GM19438 (cell line): Measurements from ENCODE around the gene MACROH2A2.

ENCODE experiments used
- ATAC-seq: cut with Tn5 transposase; IDR thresholded peaks from one replicate; pipeline ENCODE4 v1.9.1; 2021; ENCODE audit warnings: low read depth; ENCODE audit not compliant: unreplicated experiment

The MACROH2A2 gene

GRCh38 chr10:70124918-70125317 lies 72.3 kb downstream of the MACROH2A2 start:
- no peak for ATAC-seq

- no peak for ATAC-seq
Observed at GRCh38 chr10:70125918-70126552, 73.4 kb downstream of the MACROH2A2 start.

DNA sequence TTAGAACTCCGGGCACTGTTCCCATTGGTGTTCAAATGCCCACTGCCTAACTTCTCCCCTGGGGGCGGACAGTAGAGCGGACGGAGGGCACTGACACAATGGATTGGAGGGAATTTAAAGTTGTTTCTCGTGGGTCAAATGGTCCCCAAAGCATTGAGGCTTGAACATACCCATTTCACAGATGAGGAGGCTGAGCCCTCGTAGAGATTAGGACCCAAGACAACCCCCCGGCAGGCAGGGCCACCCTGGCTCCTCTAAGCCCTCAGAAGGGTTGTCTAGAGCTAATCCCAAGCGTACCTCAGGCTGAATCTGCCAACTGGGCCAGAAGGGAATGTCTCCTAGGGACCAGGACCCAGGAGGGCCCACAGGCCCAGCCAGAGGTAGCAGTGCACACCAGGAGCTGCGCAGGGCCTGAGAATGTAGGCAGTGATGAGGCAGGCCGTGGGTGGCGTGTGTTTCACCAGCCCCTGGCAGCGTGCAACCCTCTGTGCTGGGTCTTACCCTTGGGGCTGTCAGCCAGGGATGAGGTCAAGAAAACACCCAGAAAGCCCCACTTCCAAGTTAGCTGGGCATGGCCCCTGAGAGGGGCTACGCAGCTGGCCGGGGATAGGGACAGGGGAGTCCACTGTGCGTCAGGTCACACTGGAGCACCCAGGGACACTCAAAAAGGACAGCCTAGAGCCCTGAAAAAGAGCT lies 74.2 kb downstream of the MACROH2A2 start:
- ATAC-seq = no peak

DNA sequence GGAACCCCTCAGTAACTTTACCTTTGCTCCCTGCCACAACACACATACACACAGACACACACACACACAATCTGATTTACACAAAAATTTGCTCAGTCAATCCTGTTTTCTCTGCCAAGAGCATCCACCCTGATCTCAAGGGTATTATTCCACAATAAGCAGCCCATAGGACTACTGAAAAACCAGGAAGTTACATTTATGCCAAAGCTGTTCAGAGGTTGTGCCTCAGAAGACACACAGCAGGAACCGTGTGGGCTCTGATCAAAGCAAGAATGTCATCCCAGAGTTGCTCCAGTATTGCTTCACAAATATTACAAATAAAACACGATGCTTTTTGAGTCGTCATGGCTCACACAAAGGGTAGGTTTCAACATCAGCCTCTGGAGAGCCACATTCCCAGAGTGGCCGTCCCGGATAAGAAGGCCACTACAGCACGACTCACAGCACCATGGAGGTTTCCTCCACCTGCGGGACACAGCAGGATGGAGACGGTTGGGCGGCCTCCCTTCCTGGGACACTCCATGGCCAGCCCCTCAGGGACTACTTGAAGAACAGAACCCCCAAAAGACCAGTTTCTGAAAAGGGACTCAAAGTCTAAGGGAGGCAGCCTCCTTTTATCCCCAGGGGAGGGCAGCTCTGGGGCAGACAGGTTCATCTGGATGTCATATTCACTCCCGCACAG lies 78.4 kb downstream of the MACROH2A2 start:
- no peak for ATAC-seq

DNA sequence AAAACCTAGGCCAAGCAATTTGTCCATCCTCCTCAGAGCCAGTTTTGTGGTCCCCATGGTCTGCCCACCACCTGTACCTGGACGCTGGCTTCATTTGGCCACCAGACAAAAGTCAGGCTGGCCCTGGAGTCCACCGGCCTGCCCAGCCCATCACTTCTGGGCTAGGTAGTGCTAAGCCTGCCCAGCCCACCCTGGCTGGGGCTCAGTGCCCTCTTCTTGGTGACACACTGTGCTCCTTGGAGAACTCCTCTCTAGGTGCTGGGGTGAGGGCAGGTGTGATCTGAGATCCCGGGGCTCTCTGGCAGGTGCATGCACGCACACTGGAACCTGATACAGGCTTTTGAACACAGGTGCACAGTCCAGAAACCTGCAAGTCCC lies 78.9 kb downstream of the MACROH2A2 start:
- ATAC-seq = no peak

DNA sequence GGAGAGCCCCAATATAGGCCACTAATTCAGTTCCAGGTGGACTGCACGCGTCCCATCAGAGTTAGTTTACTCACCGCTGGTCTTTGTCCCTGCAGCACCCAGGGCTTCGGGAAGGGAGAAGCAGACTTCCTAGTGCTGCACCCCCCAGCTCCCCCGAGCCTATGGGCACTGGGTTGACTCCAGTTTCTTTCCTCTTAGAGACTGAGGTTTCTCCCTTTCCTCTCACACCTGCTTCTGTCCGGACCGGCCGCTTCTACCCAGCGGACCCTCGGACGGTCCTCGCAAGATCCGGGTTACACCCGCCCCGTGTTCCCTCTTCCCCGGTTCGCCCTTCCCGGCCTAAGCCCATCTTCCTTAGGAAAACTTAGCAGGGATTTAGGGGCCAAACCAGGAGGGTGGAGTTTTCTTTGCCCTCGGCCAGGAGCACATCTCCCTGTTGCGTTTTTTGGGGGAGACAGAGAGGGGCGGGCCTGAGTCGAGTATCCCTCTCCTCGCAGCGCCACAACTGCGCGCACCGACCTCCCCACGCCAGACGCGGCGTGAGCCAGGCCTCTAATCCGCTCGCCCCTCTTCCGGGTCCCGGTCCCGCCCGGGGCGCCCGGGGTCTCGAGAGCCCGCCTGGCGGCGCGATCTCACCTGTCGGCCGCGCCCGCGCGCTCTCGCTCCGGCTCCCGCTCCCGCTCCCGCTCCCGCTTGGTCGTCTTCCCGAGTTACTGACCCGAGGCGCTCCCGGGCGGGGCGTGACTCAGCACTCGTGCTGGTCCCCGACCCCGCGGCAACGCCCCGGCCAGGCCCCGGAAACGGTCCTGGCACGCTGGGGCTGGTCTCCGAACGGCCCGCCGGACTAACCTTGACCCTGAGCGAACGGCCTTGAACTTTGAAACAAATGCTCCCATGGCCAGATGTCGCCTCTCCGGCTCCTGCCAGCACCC lies 79.7 kb downstream of the MACROH2A2 start, which contains the start of gene AIFM2:
Gene AIFM2, minus strand, starts transcription at position 728 of the 932 bp plus-strand sequence. CDS start 8,741 bp downstream, outside the sequence.
- ATAC-seq = peak; percentile 79

DNA sequence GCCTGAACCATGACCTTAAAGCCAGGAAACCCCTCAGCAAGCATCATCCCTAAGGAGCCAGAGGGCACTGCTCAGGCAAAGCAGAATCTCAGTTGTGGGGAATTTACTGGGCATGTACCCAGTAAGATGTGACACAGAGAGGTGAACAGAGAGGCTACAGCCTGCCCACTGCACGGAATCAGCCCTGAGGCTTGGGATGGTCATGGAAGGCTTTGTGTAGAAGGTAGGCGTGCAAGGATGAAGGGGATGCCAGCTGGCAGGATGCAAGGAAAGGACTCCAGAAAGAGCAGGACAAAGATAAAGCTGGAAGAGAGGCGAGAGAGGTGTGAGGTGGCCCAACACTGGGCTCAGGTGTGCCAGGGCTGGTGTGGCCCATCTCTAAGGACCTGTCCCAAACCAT lies 82.4 kb downstream of the MACROH2A2 start:
- no peak for ATAC-seq

DNA sequence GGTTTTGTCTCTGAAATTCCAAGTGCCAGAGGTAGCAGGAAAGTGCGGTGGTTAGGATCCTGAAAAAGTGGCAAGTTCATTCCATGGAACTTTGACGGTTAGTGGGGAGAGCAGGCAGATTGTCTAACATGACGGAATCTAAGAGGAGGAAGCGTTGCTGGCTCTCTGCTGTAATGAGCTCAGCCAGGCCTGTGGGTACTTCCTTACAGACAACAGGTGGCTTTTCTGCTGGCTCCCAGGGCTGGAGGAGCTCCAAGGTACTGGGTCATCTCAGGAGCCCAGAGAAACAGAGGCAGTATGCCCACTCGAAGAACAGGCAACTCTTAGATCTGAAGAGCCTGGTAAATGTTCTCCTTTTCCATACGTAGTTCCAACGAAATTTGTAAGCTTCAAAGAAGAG lies 83.0 kb downstream of the MACROH2A2 start:
- no peak for ATAC-seq

- no peak for ATAC-seq
Observed at GRCh38 chr10:70137135-70137534, 84.5 kb downstream of the MACROH2A2 start.

- no peak for ATAC-seq
Observed at GRCh38 chr10:70137927-70138883, 85.6 kb downstream of the MACROH2A2 start.

DNA sequence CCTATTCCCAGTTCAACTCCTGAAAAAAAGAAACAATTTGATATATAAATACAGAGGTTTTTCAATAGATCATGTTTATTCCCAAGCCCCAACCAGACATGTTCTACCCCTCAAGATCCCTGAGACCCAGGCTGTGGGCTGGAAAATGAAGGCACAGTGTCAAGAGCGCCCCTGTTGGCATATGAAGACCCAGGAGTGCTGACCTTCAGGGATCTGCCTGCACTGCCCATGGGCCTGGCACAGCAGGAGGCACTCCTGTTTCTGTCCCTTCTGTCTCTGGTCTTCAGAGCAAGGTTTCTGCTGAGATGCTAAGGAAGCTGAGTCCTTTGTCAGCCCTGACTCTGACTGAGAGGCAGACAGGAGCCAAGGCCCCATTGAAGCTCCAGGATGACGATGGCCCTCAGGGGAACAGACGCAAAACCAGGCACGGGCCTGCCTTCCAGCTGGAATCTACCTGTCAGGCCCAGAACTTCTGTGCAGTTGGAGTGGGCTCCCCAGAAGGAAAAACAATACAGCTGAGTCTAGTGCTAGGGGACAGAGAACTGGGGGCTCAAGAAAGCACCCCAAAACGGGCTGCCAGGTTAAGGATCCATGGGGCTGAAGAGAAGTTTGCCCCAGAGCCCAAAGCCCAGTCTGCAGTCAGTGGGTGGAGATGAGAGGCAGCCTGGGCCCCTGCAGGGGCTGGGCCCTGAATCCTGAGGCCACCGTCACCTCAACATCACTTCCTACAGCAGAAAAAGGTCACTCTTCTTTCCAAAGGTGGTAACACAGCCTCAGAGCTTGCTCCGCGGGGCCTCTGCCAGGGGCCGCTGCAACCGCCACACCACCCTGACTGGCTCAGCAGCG lies 86.7 kb downstream of the MACROH2A2 start:
- no peak for ATAC-seq

- ATAC-seq = no peak
Observed at GRCh38 chr10:70139997-70140250, 87.3 kb downstream of the MACROH2A2 start.

DNA sequence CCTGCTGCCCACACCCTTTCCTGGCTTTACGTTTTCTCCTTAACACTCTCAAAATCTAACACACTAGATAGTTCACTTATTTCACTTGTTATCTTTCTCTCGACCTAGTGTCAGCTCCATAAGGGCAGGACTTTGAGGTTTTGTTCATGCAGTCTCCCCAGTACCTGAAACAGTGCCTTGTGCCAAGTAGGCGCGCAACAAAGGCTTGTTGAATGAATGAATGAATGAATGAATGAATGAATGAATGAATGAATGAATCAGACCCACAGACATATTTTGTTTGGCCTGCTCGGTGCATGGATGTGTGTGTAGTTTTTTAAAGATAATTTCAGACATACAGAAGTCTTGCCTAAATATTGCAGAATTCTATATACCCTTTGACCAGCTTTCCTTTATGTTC lies 87.7 kb downstream of the MACROH2A2 start:
- ATAC-seq = no peak

DNA sequence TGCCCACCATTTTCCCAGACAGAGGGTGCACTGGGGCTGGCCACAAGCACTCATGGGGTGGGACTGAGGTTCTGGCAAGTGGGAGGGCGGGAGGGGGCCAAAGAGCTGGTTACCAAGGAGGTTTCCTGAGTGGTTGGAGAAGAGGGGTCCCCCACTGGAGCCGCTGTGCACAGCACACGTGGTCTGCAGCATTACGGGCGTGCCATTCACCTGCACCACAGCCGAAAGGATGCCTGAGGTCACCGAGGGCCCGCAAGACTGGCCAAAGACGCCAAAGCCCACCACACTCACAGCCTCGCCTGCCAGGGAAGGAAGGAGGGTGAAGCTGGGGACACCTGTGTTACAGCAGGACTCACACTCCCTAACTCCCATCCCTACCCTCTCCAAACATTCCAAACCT lies 89.9 kb downstream of the MACROH2A2 start:
- ATAC-seq = no peak

DNA sequence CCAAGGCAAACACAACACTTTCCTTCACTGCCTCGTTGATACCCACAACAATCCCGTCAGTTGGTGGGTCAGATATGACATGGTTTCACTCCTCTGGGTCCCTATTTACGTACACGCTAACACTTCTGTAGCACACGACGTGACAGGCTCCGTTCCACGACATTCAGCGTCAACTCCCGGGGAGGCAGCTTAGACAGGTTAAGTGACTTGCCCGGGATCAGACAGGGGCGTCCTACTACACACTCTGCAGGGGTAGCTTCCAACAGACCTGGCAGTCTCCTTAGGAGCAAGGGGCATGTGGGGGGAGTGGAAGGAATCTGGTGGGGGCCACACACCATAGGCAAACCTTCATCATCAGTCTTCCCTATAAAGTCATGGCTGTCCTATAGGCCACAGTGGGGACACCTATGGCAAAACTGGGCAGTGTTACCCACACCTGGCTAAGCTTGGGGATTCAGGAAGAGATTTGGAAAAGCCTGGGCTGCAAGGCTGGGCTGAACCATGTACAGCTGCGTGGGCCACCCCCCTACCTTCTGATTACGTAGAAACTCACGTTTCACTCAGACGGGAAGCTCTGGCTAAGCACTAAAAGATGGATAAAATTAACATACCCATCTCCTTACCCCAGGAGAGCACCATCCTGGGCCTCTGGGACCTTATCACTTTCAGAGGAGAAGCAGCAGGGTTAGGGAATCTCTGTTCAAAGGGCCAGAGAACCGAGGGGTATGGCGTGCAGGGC lies 91.9 kb downstream of the MACROH2A2 start:
- no peak for ATAC-seq

- ATAC-seq = peak; percentile 9
Observed at GRCh38 chr10:70145166-70145665, 92.6 kb downstream of the MACROH2A2 start.

DNA sequence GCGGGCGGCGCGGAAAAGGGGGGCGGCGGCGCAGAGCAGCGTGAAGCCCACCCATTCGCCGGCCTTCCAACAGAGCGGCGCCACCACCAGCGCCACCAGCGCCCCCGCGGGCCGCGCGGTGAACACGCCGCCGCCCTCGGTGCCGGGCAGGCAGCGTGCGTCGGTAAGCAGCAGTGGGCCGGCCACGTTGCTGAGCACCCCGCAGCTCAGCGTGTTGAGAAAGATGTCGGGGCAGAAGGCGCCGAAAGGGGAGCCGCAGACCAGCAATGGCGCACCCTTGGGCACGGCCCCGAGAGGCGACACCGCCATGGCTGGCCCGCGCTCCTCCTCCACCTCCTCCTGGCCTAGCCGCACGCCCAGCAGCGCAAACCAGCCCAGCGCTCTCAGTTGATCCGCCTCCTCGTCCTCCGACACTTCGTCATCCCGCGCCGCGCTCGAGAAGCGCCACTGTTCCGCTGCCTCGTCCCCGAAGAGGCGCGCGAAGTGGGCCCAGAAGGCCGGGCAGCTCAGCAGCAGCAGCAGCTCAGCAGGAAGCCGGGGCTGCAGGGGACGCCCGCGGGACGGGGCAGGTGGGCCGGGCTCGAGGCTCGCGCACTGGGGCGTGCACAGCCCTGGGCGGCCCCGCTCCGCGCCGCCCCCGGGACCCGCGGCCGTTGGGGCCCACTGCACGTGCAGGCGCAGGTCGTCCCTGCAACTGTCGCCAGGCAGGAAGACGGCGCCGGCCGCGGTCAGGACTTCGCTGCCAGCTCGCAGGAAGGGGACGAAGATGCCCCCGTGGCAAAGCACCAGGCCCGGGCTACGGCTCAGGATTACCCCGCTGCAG lies 93.2 kb downstream of the MACROH2A2 start:
- peak; percentile 55 for ATAC-seq
